Amniotic stem cell (primary cell): Measurements from ENCODE around the gene WDR20.
A peak's percentile ranks its signal among the peaks of the same experiment; 100 is the strongest.

Experiments used
- DNase-seq: peaks from one replicate; lab custom pipeline; 2025; lab: John Stamatoyannopoulos, UW

The WDR20 gene

DNA sequence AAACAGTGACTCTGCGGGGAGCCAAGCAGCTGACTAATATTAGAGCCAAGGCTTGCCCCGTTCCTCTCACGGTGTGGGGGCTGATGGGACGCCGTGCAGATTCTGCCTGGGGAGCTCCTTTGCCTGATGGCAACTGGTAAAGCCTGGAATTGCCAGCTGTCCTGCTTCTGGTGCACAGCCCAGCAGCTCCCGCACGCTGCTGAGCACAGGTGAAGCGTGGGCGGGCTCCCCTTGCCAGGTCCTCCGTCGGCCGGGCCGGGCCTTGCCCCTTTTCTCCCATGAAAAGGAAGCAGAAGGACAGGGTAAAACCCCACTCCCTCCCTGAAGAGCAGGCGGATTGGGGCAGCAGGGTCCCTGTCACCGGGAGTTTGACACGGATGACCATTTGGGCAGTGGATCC is 79.0 kb downstream of the WDR20 start:
- no peak for DNase-seq

DNA sequence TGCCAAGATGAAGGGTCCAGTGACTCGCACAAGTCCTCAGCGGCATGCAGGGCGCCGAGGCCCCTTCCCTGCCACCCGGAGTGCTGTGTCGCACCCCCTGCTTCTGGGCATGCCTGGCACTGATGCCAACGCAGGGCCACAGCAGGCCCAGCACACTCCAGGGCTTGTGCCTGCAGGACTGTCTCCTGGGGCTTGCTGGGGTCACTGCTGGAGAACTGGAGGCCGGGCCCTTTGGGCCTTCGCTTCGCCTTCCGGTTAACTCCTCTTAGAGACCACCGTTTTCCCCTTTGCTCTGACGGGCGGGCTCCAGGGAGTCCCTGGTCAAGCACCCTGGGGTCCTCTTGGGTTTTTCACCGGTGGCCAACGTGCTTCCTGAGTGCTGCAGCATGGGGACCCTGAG is 79.6 kb downstream of the WDR20 start:
- no peak for DNase-seq

DNA sequence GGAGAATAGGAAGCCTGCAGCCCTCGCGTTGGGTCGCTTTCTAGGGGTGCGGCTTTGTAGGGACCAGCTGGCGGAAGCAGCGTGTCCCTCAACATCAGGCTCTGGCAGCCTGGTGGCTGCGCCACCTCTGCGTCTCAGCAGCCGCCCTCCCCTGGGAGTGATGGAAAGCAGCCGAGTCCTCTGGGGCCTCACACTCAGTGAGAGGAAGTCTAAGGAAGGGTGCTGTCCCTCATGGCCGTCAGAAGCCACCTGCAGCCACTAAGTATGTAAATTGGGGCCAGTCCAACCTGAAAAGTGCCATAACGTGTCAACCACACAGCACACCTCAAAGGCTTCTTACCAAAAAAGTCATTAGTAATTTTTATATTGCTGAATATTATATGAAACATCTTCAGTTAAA is 80.3 kb downstream of the WDR20 start:
- DNase-seq, result no peak

DNA sequence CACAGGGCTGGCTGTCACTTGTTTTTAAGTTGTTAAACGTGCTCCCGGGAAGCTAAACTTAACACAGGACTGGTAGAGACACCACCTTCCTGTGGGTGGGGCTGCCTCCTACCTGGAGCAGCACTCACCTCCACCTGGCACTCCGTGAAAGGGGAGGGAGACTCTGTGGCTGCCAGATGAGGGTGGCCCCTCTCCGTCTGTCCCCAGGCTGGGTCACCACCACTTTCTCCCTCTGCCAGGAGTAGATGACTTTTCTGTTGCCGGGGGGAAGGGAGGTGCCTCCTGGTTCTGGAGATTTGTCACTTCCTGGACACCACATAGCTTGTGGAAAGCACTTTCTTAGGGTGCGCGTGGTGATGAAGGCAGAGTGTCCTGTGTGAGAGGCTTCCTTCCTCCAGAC is 81.3 kb downstream of the WDR20 start:
- DNase-seq, result no peak

DNA sequence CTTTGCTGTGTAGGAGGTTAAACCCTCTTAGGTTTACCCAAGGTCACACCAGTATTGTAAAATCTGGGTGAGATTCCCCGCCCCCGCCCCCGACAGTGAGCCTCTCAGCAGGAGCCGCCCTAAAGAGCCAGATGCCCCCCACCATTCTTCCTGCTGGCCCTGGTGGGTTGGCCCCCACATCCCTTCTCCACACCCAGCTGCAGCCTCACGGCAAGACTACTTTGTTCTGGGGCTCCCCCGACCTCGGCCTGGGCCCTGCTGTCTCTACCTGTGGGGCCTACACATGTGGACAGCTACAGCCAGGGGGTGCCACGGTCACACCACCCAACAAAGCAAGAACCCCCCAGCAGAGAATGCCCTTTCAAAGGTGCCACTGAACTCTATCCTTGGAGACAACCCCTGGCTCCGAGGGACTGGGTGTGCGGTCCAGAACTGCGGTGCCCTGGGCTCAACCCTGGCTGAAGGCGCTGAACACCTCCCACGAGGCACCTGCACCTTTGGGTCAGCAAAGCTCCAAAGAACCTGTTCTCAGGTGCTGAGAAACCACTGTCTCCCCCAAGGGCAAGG is 82.4 kb downstream of the WDR20 start:
- DNase-seq, result no peak

- no peak for DNase-seq
These were observed 83.1 kb downstream of the WDR20 start for GRCh38 chr14:102222751-102223150.

DNA sequence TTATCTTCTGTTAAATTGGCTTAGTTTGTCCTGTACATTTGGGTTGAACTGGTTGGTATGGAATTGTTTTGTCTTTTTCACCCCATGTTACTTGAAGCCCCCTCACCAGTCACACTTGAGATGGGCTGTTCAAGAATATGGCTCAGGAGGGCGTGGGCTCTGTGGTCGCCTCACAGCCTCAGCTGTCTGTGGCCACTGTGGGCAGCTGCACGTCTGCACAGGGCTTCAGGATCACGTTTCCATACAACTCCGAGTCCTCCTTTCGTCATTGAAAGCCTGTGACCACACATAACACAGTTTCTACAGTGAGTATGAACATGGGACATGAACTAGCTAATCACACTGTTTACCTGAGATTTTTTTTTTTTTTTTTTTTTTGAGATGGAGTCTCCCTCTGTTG is 84.0 kb downstream of the WDR20 start:
- DNase-seq, result no peak

- DNase-seq, result no peak
These were observed 85.7 kb downstream of the WDR20 start for GRCh38 chr14:102225386-102225785.

- DNase-seq, result no peak
These were observed 86.2 kb downstream of the WDR20 start for GRCh38 chr14:102225936-102226335.

DNA sequence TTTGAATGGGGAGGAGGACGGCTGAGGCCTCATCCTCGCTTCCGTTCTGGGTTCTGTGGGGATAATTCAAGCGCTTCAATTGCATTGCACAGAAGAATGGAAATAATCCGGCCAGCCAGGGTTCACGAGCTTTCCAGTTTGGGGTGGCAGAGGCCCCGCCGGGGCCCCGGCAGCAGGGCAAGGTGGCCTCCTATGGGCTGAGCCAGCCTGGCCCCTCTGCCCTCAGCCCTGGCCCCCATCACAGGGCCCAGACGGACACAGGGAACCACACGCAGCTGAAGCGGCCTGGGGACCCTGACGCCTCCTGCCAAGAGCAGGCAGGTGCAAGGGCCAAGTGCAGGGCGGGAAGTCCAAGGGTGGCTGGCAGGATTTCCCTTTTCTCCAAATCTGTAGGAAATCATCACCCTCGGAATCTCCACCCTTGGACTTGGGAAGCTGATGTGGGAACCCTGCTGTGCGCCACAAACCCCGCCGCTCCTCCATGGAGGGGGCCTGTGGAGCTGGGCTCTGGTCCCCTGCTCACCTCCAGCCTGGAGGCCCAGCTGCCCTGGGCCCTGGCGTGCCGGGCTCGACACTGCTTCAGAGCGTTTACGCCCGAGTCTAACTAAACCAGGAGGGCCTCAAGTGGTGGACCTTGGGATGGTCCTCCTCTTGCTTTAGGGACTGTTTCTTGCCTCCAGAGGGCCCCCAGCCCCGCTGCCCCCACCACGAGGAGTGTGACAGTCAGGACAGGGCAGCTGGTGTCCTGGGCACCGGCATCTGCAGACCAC is 86.8 kb downstream of the WDR20 start:
- no peak for DNase-seq

DNA sequence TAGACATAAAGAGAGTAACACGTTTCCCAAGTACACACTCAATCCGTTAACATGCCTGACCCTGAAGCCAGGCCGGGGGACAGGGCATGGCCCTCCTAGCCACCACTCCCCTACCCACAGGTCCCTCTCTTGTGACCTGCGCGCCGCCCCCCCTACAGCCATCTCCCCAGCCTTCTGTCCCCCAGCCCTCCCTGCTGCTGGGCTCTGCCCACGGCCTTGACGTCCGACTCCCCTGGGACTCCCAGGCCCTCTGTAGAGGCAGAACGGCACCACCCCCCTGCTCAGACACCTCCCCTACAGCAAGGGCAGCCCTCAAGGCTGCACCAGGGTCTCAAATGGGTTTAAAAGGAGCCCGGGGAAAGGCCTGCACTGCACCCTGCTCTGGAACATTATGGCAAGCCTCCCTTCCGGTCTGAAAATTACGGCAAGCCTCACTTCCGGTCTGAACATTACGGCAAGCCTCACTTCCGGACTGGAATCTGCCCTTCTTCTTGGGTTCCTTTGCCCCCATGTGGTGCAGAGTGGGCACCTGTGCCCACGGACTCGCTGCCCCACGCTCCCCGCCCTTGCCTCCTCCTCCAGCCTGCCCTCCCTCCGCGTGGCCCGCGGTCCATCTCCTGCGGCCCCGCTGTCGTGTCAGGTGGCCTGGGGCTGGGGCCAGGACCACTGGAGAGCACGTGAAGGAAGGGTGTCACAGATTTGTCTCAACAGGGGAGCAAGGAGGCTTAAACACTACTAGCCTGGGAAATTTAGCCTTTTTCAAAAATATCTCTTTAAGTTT is 87.7 kb downstream of the WDR20 start:
- no peak for DNase-seq

- DNase-seq, result no peak
These were observed 89.5 kb downstream of the WDR20 start for GRCh38 chr14:102229071-102229738.

DNA sequence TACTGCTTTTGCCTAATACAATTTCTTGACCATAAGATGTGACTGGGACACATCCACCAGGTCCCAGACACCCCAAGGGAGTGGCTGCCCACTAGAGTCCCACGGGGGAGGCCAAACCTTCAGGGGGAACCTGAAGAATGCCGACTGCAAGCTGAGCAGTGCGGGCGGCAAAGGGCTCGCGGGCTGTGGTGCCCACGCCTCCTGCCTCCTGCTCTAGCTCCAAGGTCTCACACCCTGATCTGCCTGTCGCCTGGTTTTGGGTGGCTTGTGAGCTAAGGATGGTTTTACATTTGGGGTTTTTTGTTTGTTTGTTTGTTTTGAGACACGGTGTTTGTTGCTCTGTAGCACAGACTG is 90.0 kb downstream of the WDR20 start:
- no peak for DNase-seq

GRCh38 chr14:102230481-102231210 is 90.9 kb downstream of the WDR20 start:
- no peak for DNase-seq

GRCh38 chr14:102231476-102232347 is 92.0 kb downstream of the WDR20 start:
- no peak for DNase-seq

GRCh38 chr14:102232348-102232625 is 92.6 kb downstream of the WDR20 start:
- no peak for DNase-seq

DNA sequence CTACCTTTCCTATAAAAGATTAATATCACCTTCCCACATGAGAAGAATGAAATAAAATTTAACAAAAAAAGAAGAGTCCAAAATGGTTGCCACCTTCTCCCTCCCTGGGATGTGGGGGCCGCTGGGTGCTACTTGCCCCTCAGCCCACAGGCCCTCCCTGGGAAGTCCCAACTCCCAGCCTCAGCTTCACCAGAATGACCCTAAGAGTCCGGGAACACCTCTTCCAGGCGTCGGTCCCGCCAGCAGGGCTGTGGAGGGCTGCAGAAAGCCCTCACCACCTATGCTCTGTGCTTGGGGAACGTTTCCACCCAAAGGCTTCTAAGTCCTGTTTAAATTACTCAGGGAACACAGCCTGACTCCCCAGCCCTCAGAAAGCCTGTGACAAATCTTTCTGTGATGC is 93.4 kb downstream of the WDR20 start:
- no peak for DNase-seq

GRCh38 chr14:102234331-102235264 is 94.9 kb downstream of the WDR20 start:
- DNase-seq, result no peak

GRCh38 chr14:102235275-102235897 is 95.7 kb downstream of the WDR20 start:
- DNase-seq, result peak; percentile 71

- DNase-seq, result no peak
These were observed 96.3 kb downstream of the WDR20 start for GRCh38 chr14:102236026-102236425.
